Peyer's patch (tissue), 4 donors: Measurements from ENCODE around the gene SCLY.

Experiments used
- POLR2A ChIP-seq, 2 donors: fragments of 450-650 bp; IDR thresholded peaks; one replicate each; pipeline ENCODE4 v1.5.1; 2017; ENCODE audit warnings: antibody characterized with exemption in 2 of 2, mild to moderate bottlenecking in 2 of 2, moderate library complexity in 2 of 2
- TF ChIP-seq, protein P1 (sequence below), 6 experiments: fragments of 450-650 bp in 4 of 6; fragments of 200-600 bp in 2 of 6; sonication (generic) in 1 of 6; IDR thresholded peaks; one replicate each; pipeline ENCODE4 v1.5.1; 2017 to 2019; ENCODE audit warnings: antibody characterized with exemption in 6 of 6, mild to moderate bottlenecking in 3 of 6, moderate library complexity in 1 of 6

DNA sequence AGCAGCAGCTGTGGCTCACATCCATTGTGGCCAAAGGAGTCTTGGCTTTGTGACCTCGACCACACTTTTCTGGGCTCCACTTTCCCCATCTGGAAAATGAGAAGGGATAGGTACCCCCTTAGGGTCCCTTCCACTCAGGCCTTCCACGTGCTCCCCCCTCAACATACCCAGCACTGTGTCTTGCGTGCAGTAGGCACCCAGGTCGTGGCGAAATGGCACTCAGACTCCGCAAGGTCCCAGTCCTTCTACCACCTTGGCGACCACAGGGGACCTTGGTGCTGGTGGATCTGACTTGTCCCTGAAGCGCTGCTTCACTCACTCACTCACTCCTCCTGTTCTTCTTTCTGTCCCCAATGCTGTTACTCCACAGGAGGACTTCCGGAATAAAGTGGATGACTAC, 19.9 kb upstream of the SCLY start:
- TF ChIP-seq POLR2A (IDR thresholded peaks at IDR 0.05), result no peak
- TF ChIP-seq, protein P1, sequence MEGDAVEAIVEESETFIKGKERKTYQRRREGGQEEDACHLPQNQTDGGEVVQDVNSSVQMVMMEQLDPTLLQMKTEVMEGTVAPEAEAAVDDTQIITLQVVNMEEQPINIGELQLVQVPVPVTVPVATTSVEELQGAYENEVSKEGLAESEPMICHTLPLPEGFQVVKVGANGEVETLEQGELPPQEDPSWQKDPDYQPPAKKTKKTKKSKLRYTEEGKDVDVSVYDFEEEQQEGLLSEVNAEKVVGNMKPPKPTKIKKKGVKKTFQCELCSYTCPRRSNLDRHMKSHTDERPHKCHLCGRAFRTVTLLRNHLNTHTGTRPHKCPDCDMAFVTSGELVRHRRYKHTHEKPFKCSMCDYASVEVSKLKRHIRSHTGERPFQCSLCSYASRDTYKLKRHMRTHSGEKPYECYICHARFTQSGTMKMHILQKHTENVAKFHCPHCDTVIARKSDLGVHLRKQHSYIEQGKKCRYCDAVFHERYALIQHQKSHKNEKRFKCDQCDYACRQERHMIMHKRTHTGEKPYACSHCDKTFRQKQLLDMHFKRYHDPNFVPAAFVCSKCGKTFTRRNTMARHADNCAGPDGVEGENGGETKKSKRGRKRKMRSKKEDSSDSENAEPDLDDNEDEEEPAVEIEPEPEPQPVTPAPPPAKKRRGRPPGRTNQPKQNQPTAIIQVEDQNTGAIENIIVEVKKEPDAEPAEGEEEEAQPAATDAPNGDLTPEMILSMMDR (IDR thresholded peaks at IDR 0.05), result no peak
